Glutamatergic neuron (in vitro differentiated cells): ENCODE results near the gene TSPAN8. TPM values are rescaled to one million over a fixed set of nuclear protein-coding genes. Genes with fewer than 3 reads are reported as not detected.

Experiments
- DNase-seq: peaks from one replicate; pipeline ENCODE4 v3.0.0; 2022
- H3K27ac Mint-ChIP-seq: one replicate; pipeline ENCODE4 v1.8.0; 2020; ENCODE audit warnings: mild to moderate bottlenecking, mixed read lengths, inconsistent platforms; ENCODE audit not compliant: unreplicated experiment
- H3K27me3 Mint-ChIP-seq: one replicate; pipeline ENCODE4 v1.8.0; 2020; ENCODE audit warnings: mild to moderate bottlenecking, moderate library complexity, mixed read lengths, inconsistent platforms; ENCODE audit not compliant: unreplicated experiment
- H3K36me3 Mint-ChIP-seq: one replicate; pipeline ENCODE4 v1.8.0; 2020; ENCODE audit warnings: mild to moderate bottlenecking, mixed read lengths, inconsistent platforms; ENCODE audit not compliant: unreplicated experiment
- H3K4me1 Mint-ChIP-seq: one replicate; pipeline ENCODE4 v1.8.0; 2020; ENCODE audit warnings: mild to moderate bottlenecking, low read depth, mixed read lengths, inconsistent platforms; ENCODE audit not compliant: unreplicated experiment
- H3K4me3 Mint-ChIP-seq: one replicate; pipeline ENCODE4 v1.8.0; 2020; ENCODE audit warnings: mild to moderate bottlenecking, mixed read lengths, inconsistent platforms; ENCODE audit not compliant: unreplicated experiment
- H3K9me3 Mint-ChIP-seq: one replicate; pipeline ENCODE4 v1.8.0; 2020; ENCODE audit warnings: mild to moderate bottlenecking, moderate library complexity, mixed read lengths, inconsistent platforms; ENCODE audit not compliant: unreplicated experiment
- total RNA-seq: library from RNA; stranded (reverse); fragmentation: NEBNext Ultra II Directional; extraction: Animal tissue kit (Norgen Biotek cat#: 25700); gene quantifications from one replicate; pipeline ENCODE4 v1.2.1, GENCODE V29; 2021; ENCODE audit not compliant: unreplicated experiment
- TF ChIP-seq, protein P1 (sequence below): fragments of 200-600 bp; sonication (generic); IDR thresholded peaks from one replicate; pipeline ENCODE4 v1.5.0; 2021; ENCODE audit not compliant: partially characterized antibody, unreplicated experiment

The TSPAN8 gene
- total RNA-seq, 1 donor from 2014 or later = 1.6 TPM

DNA sequence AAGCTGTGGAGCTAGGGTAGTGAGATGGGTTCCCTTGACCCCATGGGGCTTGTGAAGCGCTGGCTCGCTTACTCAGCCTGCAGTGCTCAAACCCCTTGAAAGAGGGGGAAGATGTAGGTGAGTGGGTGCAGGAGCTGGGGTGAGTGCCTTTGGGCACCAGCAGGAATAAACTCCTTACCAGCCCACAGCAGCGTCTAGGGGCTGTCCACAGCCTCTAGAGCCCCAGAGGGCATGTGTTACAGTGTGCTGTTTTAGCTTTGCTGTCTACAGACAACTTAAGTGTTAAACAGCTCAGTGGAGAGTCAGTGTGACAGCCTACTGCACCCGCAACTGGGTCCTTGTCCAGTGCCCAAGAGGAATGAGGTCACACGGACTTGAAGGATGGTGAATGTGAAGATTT, 48.0 kb downstream of the TSPAN8 start:
- Mint-ChIP-seq H3K36me3 (peaks cover 14% of the 10 kb centered on the region), H3K27ac (no peak overlapping the region), H3K9me3 (peaks cover 7% of the 10 kb centered on the region), H3K27me3 (no peaks in the 10 kb centered on the region), H3K4me1 (no peaks in the 10 kb centered on the region), H3K4me3 (no peak overlapping the region)
- TF ChIP-seq, protein P1, sequence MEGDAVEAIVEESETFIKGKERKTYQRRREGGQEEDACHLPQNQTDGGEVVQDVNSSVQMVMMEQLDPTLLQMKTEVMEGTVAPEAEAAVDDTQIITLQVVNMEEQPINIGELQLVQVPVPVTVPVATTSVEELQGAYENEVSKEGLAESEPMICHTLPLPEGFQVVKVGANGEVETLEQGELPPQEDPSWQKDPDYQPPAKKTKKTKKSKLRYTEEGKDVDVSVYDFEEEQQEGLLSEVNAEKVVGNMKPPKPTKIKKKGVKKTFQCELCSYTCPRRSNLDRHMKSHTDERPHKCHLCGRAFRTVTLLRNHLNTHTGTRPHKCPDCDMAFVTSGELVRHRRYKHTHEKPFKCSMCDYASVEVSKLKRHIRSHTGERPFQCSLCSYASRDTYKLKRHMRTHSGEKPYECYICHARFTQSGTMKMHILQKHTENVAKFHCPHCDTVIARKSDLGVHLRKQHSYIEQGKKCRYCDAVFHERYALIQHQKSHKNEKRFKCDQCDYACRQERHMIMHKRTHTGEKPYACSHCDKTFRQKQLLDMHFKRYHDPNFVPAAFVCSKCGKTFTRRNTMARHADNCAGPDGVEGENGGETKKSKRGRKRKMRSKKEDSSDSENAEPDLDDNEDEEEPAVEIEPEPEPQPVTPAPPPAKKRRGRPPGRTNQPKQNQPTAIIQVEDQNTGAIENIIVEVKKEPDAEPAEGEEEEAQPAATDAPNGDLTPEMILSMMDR = no peak
- DNase-seq = no peak

DNA sequence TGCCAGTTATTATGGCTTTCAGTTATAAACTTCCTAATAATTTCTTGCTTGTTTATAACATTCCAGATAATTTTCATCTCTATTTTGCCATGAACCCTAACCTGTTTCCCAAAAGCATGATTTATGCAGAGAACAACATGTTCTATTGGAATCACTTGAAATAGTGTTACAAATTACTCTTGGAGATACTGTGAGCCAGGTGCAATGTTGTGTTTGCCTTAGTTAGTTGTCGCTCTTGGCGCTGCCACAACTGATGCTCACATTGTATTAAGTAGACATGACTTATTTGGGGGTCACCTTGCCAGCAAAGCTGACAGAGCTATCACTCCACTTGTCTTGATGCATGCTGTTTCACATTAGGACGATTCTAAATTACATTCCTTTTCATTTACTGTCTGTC, 49.4 kb downstream of the TSPAN8 start:
- H3K27ac Mint-ChIP-seq = no peak overlapping the region
- H3K27me3 Mint-ChIP-seq = no peaks in the 10 kb centered on the region
- TF ChIP-seq, protein P1 = no peak
- peaks cover 10% of the 10 kb centered on the region for H3K36me3 Mint-ChIP-seq
- H3K4me3 Mint-ChIP-seq = no peak overlapping the region
- H3K4me1 Mint-ChIP-seq = no peaks in the 10 kb centered on the region
- DNase-seq = no peak
- H3K9me3 Mint-ChIP-seq = peaks cover 7% of the 10 kb centered on the region

- no peak for DNase-seq
- Mint-ChIP-seq H3K4me3 (no peak overlapping the region), H3K27me3 (no peaks in the 10 kb centered on the region), H3K27ac (no peak overlapping the region), H3K9me3 (peaks cover 5% of the 10 kb centered on the region), H3K4me1 (no peaks in the 10 kb centered on the region), H3K36me3 (peaks cover 6% of the 10 kb centered on the region)
- TF ChIP-seq, protein P1 = no peak
Observed at GRCh38 chr12:71107936-71108335, 49.9 kb downstream of the TSPAN8 start.

DNA sequence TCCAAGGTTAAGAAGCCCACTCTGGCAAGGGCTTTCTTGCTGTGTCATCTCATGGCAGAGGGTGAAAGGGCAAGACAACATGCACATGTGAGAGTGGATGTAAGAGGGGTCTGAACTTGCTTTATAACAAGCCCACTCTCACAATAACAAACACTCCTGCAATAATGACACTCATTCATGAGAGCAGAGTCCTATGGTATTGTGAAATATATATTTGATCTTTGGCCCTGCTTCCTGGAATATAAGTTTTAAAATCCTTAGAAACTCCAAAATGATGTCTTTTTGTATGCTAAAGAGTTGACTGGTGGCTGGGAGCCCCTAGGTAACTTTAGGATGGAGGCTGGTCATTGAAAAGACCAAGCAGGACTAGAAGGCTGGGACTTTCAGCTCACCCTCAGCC, 51.8 kb downstream of the TSPAN8 start:
- TF ChIP-seq, protein P1 = no peak
- H3K27me3 Mint-ChIP-seq = no peaks in the 10 kb centered on the region
- no peaks in the 10 kb centered on the region for H3K4me1 Mint-ChIP-seq
- H3K27ac Mint-ChIP-seq = no peak overlapping the region
- peaks cover under 1% of the 10 kb centered on the region for H3K9me3 Mint-ChIP-seq
- no peak for DNase-seq
- no peaks in the 10 kb centered on the region for H3K36me3 Mint-ChIP-seq
- no peak overlapping the region for H3K4me3 Mint-ChIP-seq

DNA sequence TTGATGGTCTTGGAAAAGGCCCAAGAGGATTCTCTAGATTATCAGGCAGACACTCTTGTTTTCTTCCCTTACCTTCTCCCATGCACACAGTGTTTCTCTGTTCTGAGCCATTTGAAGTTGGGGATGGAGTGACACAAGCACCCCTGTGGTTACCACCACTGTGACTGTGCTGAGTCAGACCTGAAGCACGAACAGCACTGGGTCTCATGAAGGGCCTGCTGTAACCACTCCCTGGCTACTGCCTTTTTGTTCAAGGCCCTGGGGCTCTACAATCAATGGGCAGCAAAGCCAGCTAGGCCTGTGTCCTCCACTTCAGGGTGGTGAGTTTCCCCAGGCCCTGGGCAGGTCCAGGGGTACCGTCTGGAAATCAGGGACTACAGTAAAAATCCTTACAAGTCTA, 65.5 kb downstream of the TSPAN8 start:
- Mint-ChIP-seq H3K27ac (no peak overlapping the region), H3K36me3 (peaks cover 12% of the 10 kb centered on the region), H3K4me1 (no peaks in the 10 kb centered on the region), H3K9me3 (peaks cover 5% of the 10 kb centered on the region), H3K27me3 (no peaks in the 10 kb centered on the region), H3K4me3 (no peak overlapping the region)
- TF ChIP-seq, protein P1 = no peak
- no peak for DNase-seq
